ENCODE results near the gene MZF1.
"Not testable (repeated sequence)": the region's sequence is repeated elsewhere in the genome, so short reads cannot be mapped to it uniquely, and the experiment has no call there.

MZF1 gene

DNA sequence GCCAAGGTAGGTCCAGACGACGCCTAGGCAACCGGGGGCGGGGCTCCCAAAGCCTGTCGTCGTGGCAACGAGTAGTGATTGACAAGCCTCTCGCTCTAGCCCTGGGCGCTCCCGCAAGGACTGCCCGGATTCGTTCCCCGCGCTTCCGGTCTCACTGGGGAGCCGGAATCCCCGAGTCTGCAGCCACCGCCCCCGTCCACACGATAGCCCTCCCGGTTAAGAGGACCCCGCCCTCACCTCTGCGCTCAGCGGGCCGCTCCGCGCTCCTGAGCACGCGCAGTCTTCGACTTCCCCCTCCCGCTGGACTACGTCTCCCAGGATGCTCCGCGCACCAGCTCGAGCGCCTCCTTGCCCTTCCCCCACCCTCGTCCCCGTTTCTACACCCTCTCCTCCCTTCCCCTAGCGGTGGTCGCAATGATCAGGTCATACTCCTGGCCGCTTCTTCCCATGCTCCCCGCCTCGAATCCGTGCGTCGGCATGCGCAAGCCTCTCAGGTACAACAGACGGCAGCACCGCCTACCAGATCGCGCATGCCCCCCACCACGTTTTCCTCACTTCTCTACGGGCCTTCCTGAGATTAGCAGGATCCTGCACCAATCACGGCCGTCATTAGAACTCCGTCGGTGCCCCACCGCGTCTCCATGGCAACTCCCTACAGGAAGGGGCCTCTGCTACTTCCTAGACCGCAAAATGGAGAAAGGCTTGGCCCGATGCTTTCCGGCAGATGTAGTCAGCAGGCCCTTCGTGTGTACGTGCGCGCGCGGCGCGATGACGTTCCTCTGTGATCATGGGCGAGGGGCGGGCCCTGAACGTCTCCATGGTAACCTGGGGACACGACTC, at the start of gene MZF1:
TSS of gene MZF1 (minus strand) at position 518 of the 840 bp plus-strand sequence. CDS start 1,946 bp downstream, outside the sequence.
- DNase-seq: no peak

GRCh38 chr19:58607213-58607612, 34.1 kb upstream of the MZF1 start:
- DNase-seq: not testable (repeated sequence)

DNA sequence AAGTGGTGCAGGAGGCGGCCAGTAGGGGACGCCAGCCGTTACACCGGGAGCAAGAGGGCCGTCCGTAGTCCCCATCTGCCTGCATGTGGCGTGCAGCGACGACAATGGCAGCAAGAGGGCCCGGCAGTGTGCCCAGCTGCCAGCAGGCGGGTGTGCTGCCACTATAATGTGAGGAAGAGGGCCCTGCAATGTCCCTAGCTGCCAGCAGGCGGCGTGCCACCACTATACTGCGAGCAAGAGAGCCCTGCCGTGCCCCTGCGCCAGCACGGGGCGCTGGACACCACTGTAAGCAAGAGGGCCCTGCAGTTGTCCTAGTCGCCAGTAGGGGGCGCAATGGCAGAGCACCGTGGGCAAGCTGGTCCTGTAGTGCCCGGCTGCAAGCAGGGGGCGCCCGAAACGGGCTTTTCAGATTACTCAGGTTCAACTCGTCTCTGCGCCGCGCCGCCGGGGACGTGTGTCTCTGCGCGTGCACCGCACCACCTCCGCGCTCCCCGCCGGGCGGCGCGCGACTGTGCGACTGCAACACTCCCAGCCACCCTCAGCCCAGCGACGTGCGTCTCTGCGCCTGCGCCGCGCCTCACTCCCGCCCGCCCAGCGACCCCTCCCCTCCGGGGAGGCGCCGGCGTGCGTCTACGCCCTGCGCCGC, 33.2 kb upstream of the MZF1 start:
- DNase-seq: not testable (repeated sequence)

- no peak for DNase-seq
Observed at GRCh38 chr19:58586133-58586765, 13.1 kb upstream of the MZF1 start.

GRCh38 chr19:58585442-58586132, 12.5 kb upstream of the MZF1 start:
- no peak for DNase-seq

- no peak for DNase-seq
Observed at GRCh38 chr19:58584498-58585441, 11.6 kb upstream of the MZF1 start.

DNA sequence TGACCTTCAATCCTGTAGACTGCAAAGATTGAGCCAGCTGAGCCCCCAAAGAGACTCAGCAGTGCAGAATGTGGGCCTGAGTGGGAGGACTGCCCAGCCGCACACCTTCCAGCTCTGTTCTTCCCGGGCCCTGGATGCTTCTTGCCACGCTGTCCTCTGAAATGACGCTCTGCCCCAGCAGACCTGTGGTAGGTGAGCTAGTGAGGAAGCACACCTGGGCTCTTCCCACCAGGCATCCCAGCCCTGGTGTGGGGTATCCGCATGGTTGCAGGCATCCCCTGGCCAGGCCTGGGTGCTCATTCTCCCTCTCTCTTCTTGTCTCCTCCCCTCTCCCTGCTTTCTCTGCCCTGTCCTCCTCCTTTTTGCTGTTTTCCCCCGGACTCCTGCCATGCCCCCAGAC, 9.8 kb upstream of the MZF1 start:
- no peak for DNase-seq

GRCh38 chr19:58581227-58582141, 8.3 kb upstream of the MZF1 start:
- no peak for DNase-seq

- no peak for DNase-seq
Observed at GRCh38 chr19:58579473-58580142, 6.5 kb upstream of the MZF1 start.

GRCh38 chr19:58578012-58578925, 5.1 kb upstream of the MZF1 start:
- no peak for DNase-seq

DNA sequence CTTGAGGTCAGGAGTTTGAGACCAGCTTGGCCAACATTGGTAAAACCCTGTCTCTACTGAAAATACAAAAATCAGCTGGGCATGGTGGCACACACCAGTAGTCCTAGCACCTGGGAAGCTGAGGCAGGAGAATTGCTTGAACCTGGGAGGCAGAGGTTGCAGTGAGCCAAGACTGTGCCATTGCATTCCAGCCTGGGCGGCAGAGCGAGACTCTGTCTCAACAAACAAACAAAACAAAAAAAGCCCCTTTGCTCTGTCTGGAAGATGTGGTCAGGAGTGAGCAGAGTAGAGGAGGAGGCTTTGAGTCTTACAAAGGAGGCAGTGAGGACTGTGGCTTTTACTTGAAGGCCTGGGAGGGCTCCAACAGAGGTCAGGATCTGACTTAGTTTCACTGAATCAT, 4.4 kb upstream of the MZF1 start:
- DNase-seq: not testable (repeated sequence)

DNA sequence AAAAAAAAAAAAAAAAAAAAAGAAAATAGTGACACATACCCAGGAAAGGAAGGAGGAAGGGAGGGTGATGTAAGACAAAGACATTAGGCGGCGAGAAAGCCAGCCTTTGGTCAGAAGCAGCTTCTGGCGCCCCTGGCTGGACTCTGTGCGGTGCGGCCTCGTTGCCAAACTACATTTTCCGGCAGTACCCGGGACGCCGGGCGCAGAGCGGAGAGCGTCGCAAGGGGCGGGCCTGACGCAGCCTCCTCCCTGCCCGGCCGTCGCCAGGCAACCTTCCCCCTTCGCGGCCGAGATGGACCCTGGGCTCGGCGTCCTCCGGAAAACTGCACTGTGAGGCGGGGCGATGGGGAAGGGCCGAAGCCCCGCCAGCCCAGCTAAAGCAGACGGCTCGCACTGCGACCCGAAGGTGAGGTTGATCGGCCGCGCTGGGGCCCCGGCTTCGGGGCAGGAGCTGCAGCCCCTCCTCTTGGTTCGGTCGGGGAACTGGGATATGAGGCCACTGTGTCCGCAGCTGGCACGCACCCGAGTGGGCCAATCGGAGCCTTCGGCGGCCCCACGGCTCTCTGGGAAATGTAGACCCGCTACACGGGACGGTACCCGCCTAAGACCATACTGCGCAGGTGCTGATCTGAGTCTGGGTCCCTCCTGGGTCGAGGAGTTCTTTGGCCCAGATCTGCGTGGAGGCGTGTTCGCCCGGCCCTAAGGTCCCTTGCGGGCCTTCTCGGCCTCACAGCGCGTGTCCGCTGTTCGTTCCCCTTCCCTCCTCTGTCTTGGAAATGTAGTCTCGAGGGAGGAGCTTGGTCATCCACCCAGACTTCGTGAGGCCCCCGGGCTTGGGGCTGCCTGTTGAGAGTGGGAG, 2.3 kb upstream of the MZF1 start:
- no peak for DNase-seq

DNA sequence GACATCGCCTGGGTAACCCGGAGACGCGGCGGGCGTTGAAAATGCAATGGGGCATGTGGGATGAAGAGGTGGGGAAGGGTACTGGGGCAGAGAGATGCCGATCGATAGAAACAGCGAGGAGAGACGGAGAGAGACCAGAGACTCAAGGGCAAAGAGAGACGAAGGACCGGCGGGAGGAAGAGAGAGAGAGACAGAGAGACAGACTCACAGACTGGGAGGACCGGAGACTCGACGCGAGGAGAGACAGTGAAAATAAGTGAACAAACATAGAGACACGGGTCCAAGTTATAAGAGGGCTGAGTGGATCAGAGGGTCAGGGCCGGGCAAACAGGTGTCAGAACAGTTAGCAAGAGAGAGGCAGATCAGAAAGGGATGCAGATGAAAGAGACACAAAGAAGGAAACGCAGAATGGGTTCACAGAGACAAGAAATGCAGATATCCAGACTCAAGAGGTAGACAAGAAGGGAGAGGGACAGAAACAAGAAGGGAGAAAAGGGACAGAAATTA, 576 bp upstream of the MZF1 start:
- DNase-seq: no peak

DNA sequence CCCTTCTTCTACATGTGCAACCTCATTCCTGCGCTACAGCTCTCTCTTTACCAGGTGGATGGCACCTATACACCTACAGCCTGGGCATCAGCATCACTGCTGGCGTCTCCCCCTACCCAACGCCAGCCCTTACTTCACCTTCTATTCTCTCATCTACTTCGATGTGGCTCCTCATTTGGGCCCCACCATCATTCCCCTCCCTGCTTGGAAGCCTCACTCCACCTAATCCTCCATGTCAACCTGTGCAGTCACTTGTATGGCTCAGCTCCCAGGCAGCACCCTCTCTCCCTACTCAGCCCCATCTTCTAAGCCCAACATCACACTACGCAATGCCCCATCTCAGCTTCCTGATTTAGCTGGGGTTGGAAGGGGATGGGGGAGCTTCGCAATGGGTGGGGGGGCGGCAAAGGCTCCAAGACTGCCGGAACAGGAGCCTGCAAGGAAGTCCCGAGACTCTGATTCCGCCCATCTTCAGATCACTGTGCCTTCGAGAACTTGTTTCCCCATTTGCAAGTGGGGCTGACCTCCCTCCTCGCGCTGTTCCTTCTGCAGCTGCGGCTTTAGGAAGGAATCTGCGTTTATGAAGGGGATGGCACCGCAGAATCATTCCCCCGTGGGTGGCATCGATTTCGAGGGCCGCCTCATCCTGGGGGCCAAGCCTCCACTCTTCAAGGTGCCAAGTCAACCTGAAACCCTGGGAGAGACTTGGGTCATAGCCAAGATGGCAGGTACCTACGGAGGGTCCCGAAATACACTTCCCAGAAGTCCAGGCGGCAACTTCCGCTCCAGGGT, 913 bp downstream of the MZF1 start:
- DNase-seq: no peak

GRCh38 chr19:58571575-58571947, 1.6 kb downstream of the MZF1 start:
- DNase-seq: no peak

GRCh38 chr19:58570770-58571574, 2.2 kb downstream of the MZF1 start:
- DNase-seq: no peak

All from NCI-H2107 (cell line).